Stimulated activated naive CD8-positive, alpha-beta T cell treated with anti-CD3 and anti-CD28 coated beads, Interleukin-15, Interleukin-2, amounts not matched to agents 100 U/mL and 50 U/mL, for 24 hours (primary cell): Measurements from ENCODE around the gene TIAM2.
A peak's percentile ranks its signal among the peaks of the same experiment; 100 is the strongest.
"Not testable (repeated sequence)": the region's sequence is repeated elsewhere in the genome, so short reads cannot be mapped to it uniquely, and the experiment has no call there.

Experiments used
- ATAC-seq: fragments of 150-1000 bp; cut with Tn5 transposase; one replicate; pipeline ENCODE4 v1.10.0; 2021
- DNase-seq: peaks from one replicate; pipeline ENCODE4 v3.0.0; 2021

The TIAM2 gene

GRCh38 chr6:155165029-155165710, 170.1 kb downstream of the TIAM2 start:
- no peak for DNase-seq
- ATAC-seq: no peak

- ATAC-seq (no peak), DNase-seq (no peak)
Observed at GRCh38 chr6:155170519-155170918, 175.4 kb downstream of the TIAM2 start.

GRCh38 chr6:155171109-155171746, 176.1 kb downstream of the TIAM2 start:
- ATAC-seq (peak; percentile 94), DNase-seq (peak; percentile 80)

- ATAC-seq (no peak), DNase-seq (no peak)
Observed at GRCh38 chr6:155171747-155172449, 176.8 kb downstream of the TIAM2 start.

GRCh38 chr6:155173488-155173887, 178.4 kb downstream of the TIAM2 start:
- ATAC-seq (no peak), DNase-seq (no peak)

GRCh38 chr6:155174576-155175211, 179.6 kb downstream of the TIAM2 start:
- DNase-seq: peak; percentile 59

GRCh38 chr6:155177363-155177961, 182.3 kb downstream of the TIAM2 start:
- peak; percentile 44 for ATAC-seq
- DNase-seq: peak; percentile 53

More at GRCh38 chr6:155174576-155175211, 179.6 kb downstream of the TIAM2 start:
- ATAC-seq: peak; percentile 50

- ATAC-seq (no peak), DNase-seq (no peak)
Observed at GRCh38 chr6:155181498-155181897, 186.4 kb downstream of the TIAM2 start.

GRCh38 chr6:155182103-155182502, 187.0 kb downstream of the TIAM2 start:
- ATAC-seq (no peak), DNase-seq (no peak)

GRCh38 chr6:155183095-155183494, 188.0 kb downstream of the TIAM2 start:
- no peak for ATAC-seq

GRCh38 chr6:155185041-155185440, 189.9 kb downstream of the TIAM2 start:
- DNase-seq, ATAC-seq: not testable (repeated sequence)

More at GRCh38 chr6:155183095-155183494, 188.0 kb downstream of the TIAM2 start:
- no peak for DNase-seq

- ATAC-seq (no peak), DNase-seq (peak; percentile 27)
Observed at GRCh38 chr6:155185544-155185943, 190.4 kb downstream of the TIAM2 start.

- peak; percentile 68 for DNase-seq
- peak; percentile 99 for ATAC-seq
Observed at GRCh38 chr6:155186052-155186658, 191.0 kb downstream of the TIAM2 start.

- ATAC-seq (no peak), DNase-seq (no peak)
Observed at GRCh38 chr6:155187106-155187505, 192.0 kb downstream of the TIAM2 start.

GRCh38 chr6:155187994-155188706, 193.0 kb downstream of the TIAM2 start:
- DNase-seq (no peak), ATAC-seq (no peak)

GRCh38 chr6:155188707-155189496, 193.8 kb downstream of the TIAM2 start:
- no peak for ATAC-seq
- DNase-seq: no peak

GRCh38 chr6:155190677-155191076, 195.6 kb downstream of the TIAM2 start:
- DNase-seq (no peak), ATAC-seq (no peak)

GRCh38 chr6:155193526-155193925, 198.4 kb downstream of the TIAM2 start:
- DNase-seq: no peak
- no peak for ATAC-seq

GRCh38 chr6:155194399-155194798, 199.3 kb downstream of the TIAM2 start:
- no peak for ATAC-seq
- no peak for DNase-seq

- DNase-seq: no peak
- ATAC-seq: no peak
Observed at GRCh38 chr6:155195903-155196302, 200.8 kb downstream of the TIAM2 start.
